ENCODE results near the gene MAP7. TPM values are rescaled to one million over a fixed set of nuclear protein-coding genes. Genes with fewer than 3 reads are reported as not detected.

The MAP7 gene
- total and polyA plus RNA-seq, 4 donors = 3.2 to 17.5 (median 8.3) TPM

GRCh38 chr6:136467186-136467585, 83.0 kb downstream of the MAP7 start:
- no peak overlapping the region for H3K4me3 ChIP-seq (ENCODE audit: low read depth in 1 of 3, low read length in 3 of 3)
- no peaks in the 10 kb centered on the region for H3K36me3 ChIP-seq (ENCODE audit: control insufficient read depth in 4 of 4, insufficient read depth in 3 of 4, low read depth in 1 of 4, low read length in 3 of 4)
- DNase-seq (ENCODE audit: low spot score) = no peak
- H3K9ac ChIP-seq (ENCODE audit: low read depth in 1 of 2, low read length in 2 of 2) = no peak overlapping the region
- no peak overlapping the region for H3K27ac ChIP-seq (ENCODE audit: low read depth in 1 of 2, low read length in 2 of 2)
- H3K27me3 ChIP-seq (ENCODE audit: control insufficient read depth in 4 of 4, insufficient read depth in 4 of 4, low read length in 3 of 4) = no peaks in the 10 kb centered on the region
- no peaks in the 10 kb centered on the region for H3K9me3 ChIP-seq (ENCODE audit: control insufficient read depth in 4 of 4, low read length in 3 of 4)
- peaks cover 0 to 12% (median 7%) of the 10 kb centered on the region in 4 donors for H3K4me1 ChIP-seq (ENCODE audit: control insufficient read depth in 4 of 4, insufficient read depth in 4 of 4, low read length in 3 of 4)
- 86% methylated on average over 1 of the region's 1 CpG for WGBS
- TF ChIP-seq RAD21 (IDR thresholded peaks at IDR 0.05) = no peak
- no peak for TF ChIP-seq HNF4G (IDR thresholded peaks at IDR 0.05)
- TF ChIP-seq, protein P1, sequence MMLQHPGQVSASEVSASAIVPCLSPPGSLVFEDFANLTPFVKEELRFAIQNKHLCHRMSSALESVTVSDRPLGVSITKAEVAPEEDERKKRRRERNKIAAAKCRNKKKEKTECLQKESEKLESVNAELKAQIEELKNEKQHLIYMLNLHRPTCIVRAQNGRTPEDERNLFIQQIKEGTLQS (IDR thresholded peaks at IDR 0.05) = no peak
- TF ChIP-seq, protein P2, sequence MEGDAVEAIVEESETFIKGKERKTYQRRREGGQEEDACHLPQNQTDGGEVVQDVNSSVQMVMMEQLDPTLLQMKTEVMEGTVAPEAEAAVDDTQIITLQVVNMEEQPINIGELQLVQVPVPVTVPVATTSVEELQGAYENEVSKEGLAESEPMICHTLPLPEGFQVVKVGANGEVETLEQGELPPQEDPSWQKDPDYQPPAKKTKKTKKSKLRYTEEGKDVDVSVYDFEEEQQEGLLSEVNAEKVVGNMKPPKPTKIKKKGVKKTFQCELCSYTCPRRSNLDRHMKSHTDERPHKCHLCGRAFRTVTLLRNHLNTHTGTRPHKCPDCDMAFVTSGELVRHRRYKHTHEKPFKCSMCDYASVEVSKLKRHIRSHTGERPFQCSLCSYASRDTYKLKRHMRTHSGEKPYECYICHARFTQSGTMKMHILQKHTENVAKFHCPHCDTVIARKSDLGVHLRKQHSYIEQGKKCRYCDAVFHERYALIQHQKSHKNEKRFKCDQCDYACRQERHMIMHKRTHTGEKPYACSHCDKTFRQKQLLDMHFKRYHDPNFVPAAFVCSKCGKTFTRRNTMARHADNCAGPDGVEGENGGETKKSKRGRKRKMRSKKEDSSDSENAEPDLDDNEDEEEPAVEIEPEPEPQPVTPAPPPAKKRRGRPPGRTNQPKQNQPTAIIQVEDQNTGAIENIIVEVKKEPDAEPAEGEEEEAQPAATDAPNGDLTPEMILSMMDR (IDR thresholded peaks at IDR 0.05; ENCODE audit: low read depth, low read length, missing input control) = no peak
- no peak for TF ChIP-seq NR2F2 (IDR thresholded peaks at IDR 0.05)
- TF ChIP-seq, protein P3, sequence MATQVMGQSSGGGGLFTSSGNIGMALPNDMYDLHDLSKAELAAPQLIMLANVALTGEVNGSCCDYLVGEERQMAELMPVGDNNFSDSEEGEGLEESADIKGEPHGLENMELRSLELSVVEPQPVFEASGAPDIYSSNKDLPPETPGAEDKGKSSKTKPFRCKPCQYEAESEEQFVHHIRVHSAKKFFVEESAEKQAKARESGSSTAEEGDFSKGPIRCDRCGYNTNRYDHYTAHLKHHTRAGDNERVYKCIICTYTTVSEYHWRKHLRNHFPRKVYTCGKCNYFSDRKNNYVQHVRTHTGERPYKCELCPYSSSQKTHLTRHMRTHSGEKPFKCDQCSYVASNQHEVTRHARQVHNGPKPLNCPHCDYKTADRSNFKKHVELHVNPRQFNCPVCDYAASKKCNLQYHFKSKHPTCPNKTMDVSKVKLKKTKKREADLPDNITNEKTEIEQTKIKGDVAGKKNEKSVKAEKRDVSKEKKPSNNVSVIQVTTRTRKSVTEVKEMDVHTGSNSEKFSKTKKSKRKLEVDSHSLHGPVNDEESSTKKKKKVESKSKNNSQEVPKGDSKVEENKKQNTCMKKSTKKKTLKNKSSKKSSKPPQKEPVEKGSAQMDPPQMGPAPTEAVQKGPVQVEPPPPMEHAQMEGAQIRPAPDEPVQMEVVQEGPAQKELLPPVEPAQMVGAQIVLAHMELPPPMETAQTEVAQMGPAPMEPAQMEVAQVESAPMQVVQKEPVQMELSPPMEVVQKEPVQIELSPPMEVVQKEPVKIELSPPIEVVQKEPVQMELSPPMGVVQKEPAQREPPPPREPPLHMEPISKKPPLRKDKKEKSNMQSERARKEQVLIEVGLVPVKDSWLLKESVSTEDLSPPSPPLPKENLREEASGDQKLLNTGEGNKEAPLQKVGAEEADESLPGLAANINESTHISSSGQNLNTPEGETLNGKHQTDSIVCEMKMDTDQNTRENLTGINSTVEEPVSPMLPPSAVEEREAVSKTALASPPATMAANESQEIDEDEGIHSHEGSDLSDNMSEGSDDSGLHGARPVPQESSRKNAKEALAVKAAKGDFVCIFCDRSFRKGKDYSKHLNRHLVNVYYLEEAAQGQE (IDR thresholded peaks at IDR 0.05) = no peak
- TF ChIP-seq EGR1 (IDR thresholded peaks at IDR 0.05; ENCODE audit: low read depth in 2 of 2) = no peak
- no peak for TF ChIP-seq JUND (IDR thresholded peaks at IDR 0.05)
- no peak for TF ChIP-seq FOXA1 (IDR thresholded peaks at IDR 0.05)
- no peak for TF ChIP-seq SP1 (IDR thresholded peaks at IDR 0.05)
- no peak for TF ChIP-seq RXRA (IDR thresholded peaks at IDR 0.05)
- no peak for TF ChIP-seq FOXA2 (IDR thresholded peaks at IDR 0.05)
- no peak for TF ChIP-seq TAF1 (conservative IDR thresholded peaks at IDR 0.05)
- TF ChIP-seq HNF4A (conservative IDR thresholded peaks at IDR 0.05) = no peak
- no peak for TF ChIP-seq YY1 (IDR thresholded peaks at IDR 0.05)
- TF ChIP-seq GABPA (IDR thresholded peaks at IDR 0.05 in 1 of 2, conservative IDR thresholded peaks at IDR 0.05 in 1 of 2) = no peak
- TF ChIP-seq ZBTB33 (IDR thresholded peaks at IDR 0.05) = no peak
- TF ChIP-seq, protein P4, sequence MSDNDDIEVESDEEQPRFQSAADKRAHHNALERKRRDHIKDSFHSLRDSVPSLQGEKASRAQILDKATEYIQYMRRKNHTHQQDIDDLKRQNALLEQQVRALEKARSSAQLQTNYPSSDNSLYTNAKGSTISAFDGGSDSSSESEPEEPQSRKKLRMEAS (IDR thresholded peaks at IDR 0.05) = no peak
